ENCODE data around the gene EPM2AIP1. TPM values are rescaled to one million over a fixed set of nuclear protein-coding genes. Genes with fewer than 3 reads are reported as not detected.

The EPM2AIP1 gene
- total RNA-seq, 2 donors from 2014 or later = 11.8 to 12.1 TPM

Other genes starting within 250 kb of the EPM2AIP1 start
- under 1 TPM; 0.11 to 0.46 TPM for gene DCLK3, start 228.6 kb downstream of the EPM2AIP1 start, total RNA-seq
- gene TRANK1, start 48.1 kb downstream of the EPM2AIP1 start, total RNA-seq = 100 to 1,000 TPM in 1 of 2 donors, 10 to 100 TPM in 1; 54.0 to 144 TPM
- gene MLH1, start 387 bp upstream of the EPM2AIP1 start, total RNA-seq = 10 to 100 TPM; 17.3 TPM
- gene LRRFIP2, start 181.5 kb upstream of the EPM2AIP1 start, total RNA-seq = 100 to 1,000 TPM; 108 to 120 TPM

Data from left colon (tissue), 2 donors.